ENCODE measurements around the gene RFLNA. TPM values are rescaled to one million over a fixed set of nuclear protein-coding genes. Genes with fewer than 3 reads are reported as not detected.

The RFLNA gene, protein sequence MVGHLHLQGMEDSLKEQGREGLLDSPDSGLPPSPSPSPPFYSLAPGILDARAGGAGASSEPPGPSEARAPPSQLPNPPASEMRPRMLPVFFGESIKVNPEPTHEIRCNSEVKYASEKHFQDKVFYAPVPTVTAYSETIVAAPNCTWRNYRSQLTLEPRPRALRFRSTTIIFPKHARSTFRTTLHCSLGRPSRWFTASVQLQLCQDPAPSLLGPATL
- 10 to 100 TPM in 1 of 2 donors, 1 to 10 TPM in 1; 5.4 to 13.7 TPM for total RNA-seq

DNA sequence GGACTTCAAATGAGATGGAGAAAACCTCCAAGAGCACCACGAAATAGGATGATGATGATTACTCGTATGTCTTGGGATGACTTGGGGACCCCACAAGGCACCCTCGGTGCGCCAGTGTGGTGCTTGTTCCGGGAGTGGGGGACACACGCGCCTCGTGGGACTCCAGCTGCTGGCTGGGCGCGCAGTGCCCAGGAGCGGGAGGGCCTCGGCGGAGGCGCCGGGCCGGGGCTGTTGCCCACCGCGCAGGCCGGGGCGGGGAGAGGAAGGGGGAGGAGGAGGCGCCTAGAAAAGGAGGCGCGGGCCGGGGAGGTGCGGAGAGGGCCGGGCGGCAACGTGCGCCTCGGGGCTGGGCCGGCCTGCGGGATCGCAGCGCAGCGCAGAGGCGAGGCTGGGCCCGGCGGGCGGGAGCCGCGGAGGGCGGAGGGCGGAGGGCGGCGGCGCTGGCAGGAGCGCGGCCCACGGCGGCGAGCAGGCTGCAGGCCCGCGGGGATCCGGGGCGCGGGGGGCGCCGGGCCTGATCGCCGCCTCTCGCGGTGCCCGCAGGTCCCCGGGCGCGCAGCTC lies at the start of gene RFLNA:
RFLNA (plus strand) TSS at position 314 of the 562 bp plus-strand sequence. CDS start 337 bp downstream, outside the sequence.
- Histone ChIP-seq H3K27ac (peak within 1 kb of the TSS in 1 of 2 donors; percentile 34), H3K27me3 (replicated peaks; ENCODE audit: insufficient read depth) (no peaks in the 10 kb centered on the region), H3K4me3 (peak within 1 kb of the TSS; percentile 30 to 44), H3K9me3 (no peaks in the 10 kb centered on the region), H3K4me1 (replicated peaks) (peaks cover 4% of the 10 kb centered on the region), H3K36me3 (no peaks in the 10 kb centered on the region)
- 5% methylated on average over 32 of the region's 66 CpGs for WGBS
- intact Hi-C loops (cut with DNase I), result no loop called here
- no peak for DNase-seq (ENCODE audit: low spot score)
- TF ChIP-seq POLR2A (IDR thresholded peaks at IDR 0.05) (no peak), POLR2AphosphoS5 (IDR thresholded peaks at IDR 0.05) (no peak)
- TF ChIP-seq, protein P1, sequence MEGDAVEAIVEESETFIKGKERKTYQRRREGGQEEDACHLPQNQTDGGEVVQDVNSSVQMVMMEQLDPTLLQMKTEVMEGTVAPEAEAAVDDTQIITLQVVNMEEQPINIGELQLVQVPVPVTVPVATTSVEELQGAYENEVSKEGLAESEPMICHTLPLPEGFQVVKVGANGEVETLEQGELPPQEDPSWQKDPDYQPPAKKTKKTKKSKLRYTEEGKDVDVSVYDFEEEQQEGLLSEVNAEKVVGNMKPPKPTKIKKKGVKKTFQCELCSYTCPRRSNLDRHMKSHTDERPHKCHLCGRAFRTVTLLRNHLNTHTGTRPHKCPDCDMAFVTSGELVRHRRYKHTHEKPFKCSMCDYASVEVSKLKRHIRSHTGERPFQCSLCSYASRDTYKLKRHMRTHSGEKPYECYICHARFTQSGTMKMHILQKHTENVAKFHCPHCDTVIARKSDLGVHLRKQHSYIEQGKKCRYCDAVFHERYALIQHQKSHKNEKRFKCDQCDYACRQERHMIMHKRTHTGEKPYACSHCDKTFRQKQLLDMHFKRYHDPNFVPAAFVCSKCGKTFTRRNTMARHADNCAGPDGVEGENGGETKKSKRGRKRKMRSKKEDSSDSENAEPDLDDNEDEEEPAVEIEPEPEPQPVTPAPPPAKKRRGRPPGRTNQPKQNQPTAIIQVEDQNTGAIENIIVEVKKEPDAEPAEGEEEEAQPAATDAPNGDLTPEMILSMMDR (IDR thresholded peaks at IDR 0.05), result no peak

DNA sequence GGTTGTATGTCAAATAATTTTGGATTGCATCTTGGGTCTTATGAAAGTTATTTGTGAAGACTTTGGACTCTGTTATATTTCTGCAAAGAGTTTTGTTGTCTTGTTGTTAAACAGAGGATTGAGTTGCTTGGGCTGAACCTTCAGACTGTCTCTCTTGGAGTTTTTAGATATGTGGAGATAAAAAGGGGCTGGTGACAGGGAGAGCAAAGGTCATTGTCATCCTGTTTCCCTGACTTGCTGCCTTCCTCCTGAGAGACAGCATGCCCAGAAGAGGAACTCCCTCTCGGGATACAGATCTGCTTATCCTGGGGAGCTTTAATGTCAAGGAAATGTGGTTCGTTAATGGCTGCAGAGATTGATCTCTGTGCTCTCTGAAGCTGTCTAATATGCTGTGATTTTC lies 47.6 kb upstream of the RFLNA start:
- Histone ChIP-seq H3K27ac (no peak overlapping the region), H3K4me3 (no peak overlapping the region), H3K9me3 (no peaks in the 10 kb centered on the region), H3K36me3 (no peaks in the 10 kb centered on the region), H3K27me3 (replicated peaks; ENCODE audit: insufficient read depth) (no peaks in the 10 kb centered on the region), H3K4me1 (replicated peaks) (no peaks in the 10 kb centered on the region)
- TF ChIP-seq POLR2AphosphoS5 (IDR thresholded peaks at IDR 0.05) (no peak), POLR2A (IDR thresholded peaks at IDR 0.05) (no peak)
- TF ChIP-seq, protein P1 (IDR thresholded peaks at IDR 0.05), result no peak
- no peak for DNase-seq (ENCODE audit: low spot score)
- intact Hi-C loops (cut with DNase I), result no loop called here
- WGBS, result 68% methylated on average over 2 of the region's 2 CpGs

DNA sequence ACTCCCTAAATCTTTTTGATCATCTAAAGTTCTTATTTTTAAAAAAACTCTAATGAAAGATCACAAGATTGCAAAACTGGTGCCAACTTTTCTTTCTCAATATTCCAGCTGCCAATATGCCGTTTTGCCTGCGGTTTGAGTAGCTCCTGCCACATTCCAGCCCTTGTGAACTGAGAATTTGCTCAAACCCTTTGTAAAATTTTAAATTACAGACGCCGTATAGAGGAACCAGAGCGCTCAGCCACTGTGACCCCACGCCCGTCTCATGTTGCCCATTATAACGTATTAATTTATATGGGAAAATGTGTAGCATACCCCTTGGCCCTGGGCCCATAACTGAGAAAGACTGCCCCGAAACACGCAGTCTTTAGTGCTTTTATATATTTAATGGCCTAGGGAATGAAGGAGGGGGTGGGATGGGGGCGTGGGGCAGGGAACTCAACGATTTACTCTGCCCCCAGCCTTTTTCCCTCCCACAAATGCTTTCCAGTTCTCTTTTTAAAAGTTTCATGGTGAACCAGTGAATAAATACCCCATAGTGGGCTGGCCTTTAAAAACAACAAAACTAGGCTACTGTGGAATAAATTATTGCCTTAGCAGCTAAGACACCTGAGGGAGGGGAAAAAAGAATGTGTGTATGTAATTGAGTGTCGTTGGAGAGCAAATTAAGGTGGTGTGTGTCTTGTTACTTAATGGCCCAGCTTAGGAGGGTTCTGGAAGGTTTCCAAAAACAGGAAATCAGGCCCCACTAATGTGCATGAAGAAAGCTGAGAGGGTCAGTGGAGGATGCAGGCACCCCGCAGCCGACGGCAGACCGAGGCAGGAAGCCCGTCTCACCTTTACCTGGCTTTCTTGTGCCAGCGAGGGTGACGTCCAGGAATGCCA lies 45.7 kb upstream of the RFLNA start:
- 52% methylated on average over 20 of the region's 20 CpGs for WGBS
- DNase-seq (ENCODE audit: low spot score), result no peak
- Histone ChIP-seq H3K9me3 (no peaks in the 10 kb centered on the region), H3K36me3 (no peaks in the 10 kb centered on the region), H3K4me1 (replicated peaks) (no peaks in the 10 kb centered on the region), H3K4me3 (no peak overlapping the region), H3K27ac (no peak overlapping the region), H3K27me3 (replicated peaks; ENCODE audit: insufficient read depth) (no peaks in the 10 kb centered on the region)
- intact Hi-C loops (cut with DNase I), result no loop called here
- TF ChIP-seq, protein P1 (IDR thresholded peaks at IDR 0.05), result no peak
- no peak for TF ChIP-seq POLR2A (IDR thresholded peaks at IDR 0.05)
- no peak for TF ChIP-seq POLR2AphosphoS5 (IDR thresholded peaks at IDR 0.05)

DNA sequence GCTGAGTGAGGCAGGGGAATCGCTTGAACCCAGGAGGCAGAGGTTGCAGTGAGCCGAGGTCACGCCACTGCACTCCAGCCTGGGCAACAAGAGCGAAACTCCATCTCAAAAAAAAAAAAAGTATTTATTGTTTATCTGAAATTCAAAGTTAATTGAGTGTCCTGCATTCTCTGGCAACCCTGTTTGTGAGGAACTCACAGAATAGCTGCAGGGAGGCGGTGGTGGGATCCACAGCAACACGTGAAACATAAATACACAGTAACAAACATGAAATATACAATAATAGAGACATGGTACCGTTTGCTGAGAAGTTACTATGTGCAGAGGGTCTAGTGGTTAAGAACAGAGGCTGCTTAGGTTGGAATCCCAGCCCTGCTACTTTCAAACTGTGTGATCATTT lies 43.7 kb upstream of the RFLNA start:
- no peak overlapping the region for H3K27ac ChIP-seq
- intact Hi-C loops (cut with DNase I), result no loop called here
- no peaks in the 10 kb centered on the region for H3K9me3 ChIP-seq
- H3K4me3 ChIP-seq, result no peak overlapping the region
- no peaks in the 10 kb centered on the region for H3K27me3 ChIP-seq (replicated peaks; ENCODE audit: insufficient read depth)
- 94% methylated on average over 7 of the region's 7 CpGs for WGBS
- no peaks in the 10 kb centered on the region for H3K4me1 ChIP-seq (replicated peaks)
- no peak for DNase-seq (ENCODE audit: low spot score)
- TF ChIP-seq, protein P1 (IDR thresholded peaks at IDR 0.05), result no peak
- TF ChIP-seq POLR2AphosphoS5 (IDR thresholded peaks at IDR 0.05) (no peak), POLR2A (IDR thresholded peaks at IDR 0.05) (no peak)
- no peaks in the 10 kb centered on the region for H3K36me3 ChIP-seq

Data from prostate gland (tissue), 2 donors.